SW 1271 (cell line): ENCODE results near the gene TCL1A.
A peak's percentile ranks its signal among the peaks of the same experiment; 100 is the strongest.
"Not testable (repeated sequence)": the region's sequence is repeated elsewhere in the genome, so short reads cannot be mapped to it uniquely, and the experiment has no call there.

Experiments
- DNase-seq, 2 experiments: peaks; one replicate each; lab custom pipeline; 2025; lab: John Stamatoyannopoulos, UW

The TCL1A gene

GRCh38 chr14:95713596-95714371, at the start of gene TCL1A:
TCL1A (minus strand) TSS chr14:95714125; CDS start chr14:95714066, 59 bp downstream.
- no peak for DNase-seq

GRCh38 chr14:95763032-95763431, 49.1 kb upstream of the TCL1A start:
- DNase-seq, result not testable (repeated sequence)

- no peak for DNase-seq
Measured at GRCh38 chr14:95761436-95761835, 47.5 kb upstream of the TCL1A start.

- no peak for DNase-seq
Measured at GRCh38 chr14:95760596-95760995, 46.7 kb upstream of the TCL1A start.

- no peak for DNase-seq
Measured at GRCh38 chr14:95759941-95760340, 46.0 kb upstream of the TCL1A start.

- DNase-seq, result no peak
Measured at GRCh38 chr14:95758331-95758730, 44.4 kb upstream of the TCL1A start.

- DNase-seq, result no peak
Measured at GRCh38 chr14:95756751-95757150, 42.8 kb upstream of the TCL1A start.

GRCh38 chr14:95756127-95756526, 42.2 kb upstream of the TCL1A start:
- DNase-seq, result no peak

GRCh38 chr14:95741781-95742180, 27.9 kb upstream of the TCL1A start:
- DNase-seq, result no peak

- peak in 1 of 2 experiments; percentile 4 for DNase-seq
Measured at GRCh38 chr14:95741038-95741490, 27.1 kb upstream of the TCL1A start.

- no peak for DNase-seq
Measured at GRCh38 chr14:95739356-95739755, 25.4 kb upstream of the TCL1A start.

- DNase-seq, result no peak
Measured at GRCh38 chr14:95733212-95733611, 19.3 kb upstream of the TCL1A start.

GRCh38 chr14:95730126-95730525, 16.2 kb upstream of the TCL1A start:
- no peak for DNase-seq

GRCh38 chr14:95729402-95730028, 15.6 kb upstream of the TCL1A start:
- not testable (repeated sequence) for DNase-seq

GRCh38 chr14:95727056-95727700, 13.3 kb upstream of the TCL1A start:
- DNase-seq, result no peak

- DNase-seq, result no peak
Measured at GRCh38 chr14:95725685-95726336, 11.9 kb upstream of the TCL1A start.

- DNase-seq, result no peak
Measured at GRCh38 chr14:95722525-95723190, 8.7 kb upstream of the TCL1A start.

- no peak for DNase-seq
Measured at GRCh38 chr14:95712398-95712797, 1.5 kb downstream of the TCL1A start.

- no peak for DNase-seq
Measured at GRCh38 chr14:95711476-95712176, 2.3 kb downstream of the TCL1A start.

GRCh38 chr14:95710106-95710505, 3.8 kb downstream of the TCL1A start:
- no peak for DNase-seq

GRCh38 chr14:95707327-95707726, 6.6 kb downstream of the TCL1A start:
- no peak for DNase-seq
